ENCODE measurements around the gene GSK3B.

The GSK3B gene

DNA sequence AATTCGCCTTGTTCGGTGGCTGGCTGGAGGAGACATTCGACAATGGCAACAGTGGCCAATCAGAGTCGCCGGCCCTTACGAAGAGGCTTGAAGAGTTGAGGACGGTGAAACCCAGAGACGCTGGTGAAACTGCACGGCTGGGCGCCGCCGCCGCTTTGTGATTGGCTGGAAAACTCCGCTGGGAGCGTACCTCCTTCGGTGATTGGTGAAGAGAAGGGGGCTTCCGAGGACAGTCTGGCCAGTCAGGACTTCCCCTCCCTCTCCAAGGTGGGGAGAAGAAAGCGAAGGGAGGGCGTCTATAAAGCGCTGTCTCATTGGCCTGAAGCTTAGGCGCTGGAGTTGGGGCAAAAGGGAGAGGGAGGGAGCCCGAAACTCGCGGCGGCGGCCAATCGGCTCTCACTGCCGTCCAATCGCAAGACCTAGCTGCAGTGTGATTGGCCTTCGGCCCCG is 554 bp upstream of the GSK3B start:
- Histone ChIP-seq H3K4me1 (ENCODE audit: control insufficient read depth, insufficient read depth, low read length) (peaks cover 13% of the 10 kb centered on the region), H3K9me3 (ENCODE audit: control insufficient read depth, low read length) (no peaks in the 10 kb centered on the region), H3K4me3 (ENCODE audit: low read length) (peak overlapping the region; percentile 65), H3K9ac (ENCODE audit: low read length) (peak overlapping the region; percentile 97), H3K36me3 (ENCODE audit: control insufficient read depth, insufficient read depth, low read length) (no peaks in the 10 kb centered on the region), H3K27me3 (ENCODE audit: control insufficient read depth, insufficient read depth, low read length) (no peaks in the 10 kb centered on the region)

GRCh38 chr3:120093119-120093910 is 932 bp downstream of the GSK3B start:
- H3K9me3 ChIP-seq (ENCODE audit: control insufficient read depth, low read length), result no peaks in the 10 kb centered on the region
- H3K4me3 ChIP-seq (ENCODE audit: low read length), result peak overlapping the region; percentile 60
- peaks cover 5% of the 10 kb centered on the region for H3K4me1 ChIP-seq (ENCODE audit: control insufficient read depth, insufficient read depth, low read length)

GRCh38 chr3:120092474-120092873 is 1.8 kb downstream of the GSK3B start:
- no peaks in the 10 kb centered on the region for H3K27me3 ChIP-seq (ENCODE audit: control insufficient read depth, insufficient read depth, low read length)
- H3K9ac ChIP-seq (ENCODE audit: low read length), result peak overlapping the region; percentile 85
- H3K36me3 ChIP-seq (ENCODE audit: control insufficient read depth, insufficient read depth, low read length), result no peaks in the 10 kb centered on the region
- H3K4me3 ChIP-seq (ENCODE audit: low read length), result peak overlapping the region; percentile 60
- peaks cover 5% of the 10 kb centered on the region for H3K4me1 ChIP-seq (ENCODE audit: control insufficient read depth, insufficient read depth, low read length)
- no peaks in the 10 kb centered on the region for H3K9me3 ChIP-seq (ENCODE audit: control insufficient read depth, low read length)

More at GRCh38 chr3:120093119-120093910, 932 bp downstream of the GSK3B start:
- Histone ChIP-seq H3K9ac (ENCODE audit: low read length) (peak overlapping the region; percentile 85), H3K36me3 (ENCODE audit: control insufficient read depth, insufficient read depth, low read length) (no peaks in the 10 kb centered on the region), H3K27me3 (ENCODE audit: control insufficient read depth, insufficient read depth, low read length) (no peaks in the 10 kb centered on the region)

DNA sequence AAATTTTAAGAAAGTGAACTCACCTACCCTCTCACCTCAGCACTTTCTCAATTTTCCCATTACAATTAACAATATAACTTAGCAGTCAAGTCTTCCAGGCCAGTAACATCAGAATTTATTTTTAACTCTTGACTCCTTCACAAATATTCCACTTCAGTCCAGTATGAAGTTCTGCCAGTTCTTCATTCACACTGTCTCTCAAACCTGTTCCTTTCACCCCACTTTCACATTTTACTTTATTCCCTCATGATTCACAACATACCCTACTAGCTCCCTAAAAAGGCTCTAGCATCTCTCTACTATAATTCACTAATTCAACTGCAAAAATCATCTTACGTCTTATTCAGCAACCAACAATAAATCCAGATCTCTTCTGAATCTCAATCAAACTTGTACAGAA is 3.8 kb downstream of the GSK3B start:
- Histone ChIP-seq H3K27me3 (ENCODE audit: control insufficient read depth, insufficient read depth, low read length) (no peaks in the 10 kb centered on the region), H3K9me3 (ENCODE audit: control insufficient read depth, low read length) (no peaks in the 10 kb centered on the region), H3K9ac (ENCODE audit: low read length) (no peak overlapping the region), H3K36me3 (ENCODE audit: control insufficient read depth, insufficient read depth, low read length) (no peaks in the 10 kb centered on the region), H3K4me3 (ENCODE audit: low read length) (no peak overlapping the region), H3K4me1 (ENCODE audit: control insufficient read depth, insufficient read depth, low read length) (peaks cover 4% of the 10 kb centered on the region)

GRCh38 chr3:120089089-120089488 is 5.2 kb downstream of the GSK3B start:
- no peak overlapping the region for H3K9ac ChIP-seq (ENCODE audit: low read length)
- H3K36me3 ChIP-seq (ENCODE audit: control insufficient read depth, insufficient read depth, low read length), result no peaks in the 10 kb centered on the region
- peaks cover 4% of the 10 kb centered on the region for H3K4me1 ChIP-seq (ENCODE audit: control insufficient read depth, insufficient read depth, low read length)
- H3K9me3 ChIP-seq (ENCODE audit: control insufficient read depth, low read length), result no peaks in the 10 kb centered on the region
- H3K27me3 ChIP-seq (ENCODE audit: control insufficient read depth, insufficient read depth, low read length), result no peaks in the 10 kb centered on the region
- no peak overlapping the region for H3K4me3 ChIP-seq (ENCODE audit: low read length)

GRCh38 chr3:120088622-120089021 is 5.6 kb downstream of the GSK3B start:
- no peak overlapping the region for H3K9ac ChIP-seq (ENCODE audit: low read length)

DNA sequence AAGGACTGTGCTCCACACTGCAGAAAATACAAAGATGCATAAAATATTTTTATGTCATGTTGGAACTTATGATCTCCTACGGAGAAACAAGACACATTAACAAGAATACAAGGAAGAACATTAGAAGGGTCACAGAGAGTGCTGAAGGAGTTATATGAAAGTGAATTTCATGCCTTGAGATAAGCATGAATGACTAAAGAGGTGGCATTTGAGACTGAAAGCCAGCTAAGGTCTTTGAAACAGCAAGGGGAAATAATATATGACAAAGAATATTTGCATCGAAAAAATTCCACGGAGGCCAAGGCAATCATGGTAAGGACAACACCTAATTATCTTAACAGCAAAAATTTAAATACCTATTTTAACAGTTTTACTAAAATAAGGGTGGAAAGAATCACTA is 12.5 kb downstream of the GSK3B start:
- Histone ChIP-seq H3K9ac (ENCODE audit: low read length) (no peak overlapping the region), H3K9me3 (ENCODE audit: control insufficient read depth, low read length) (no peaks in the 10 kb centered on the region), H3K36me3 (ENCODE audit: control insufficient read depth, insufficient read depth, low read length) (no peaks in the 10 kb centered on the region), H3K27me3 (ENCODE audit: control insufficient read depth, insufficient read depth, low read length) (no peaks in the 10 kb centered on the region), H3K4me3 (ENCODE audit: low read length) (no peak overlapping the region), H3K4me1 (ENCODE audit: control insufficient read depth, insufficient read depth, low read length) (peaks cover 4% of the 10 kb centered on the region)

More at GRCh38 chr3:120088622-120089021, 5.6 kb downstream of the GSK3B start:
- H3K4me1 ChIP-seq (ENCODE audit: control insufficient read depth, insufficient read depth, low read length), result peaks cover 4% of the 10 kb centered on the region
- H3K27me3 ChIP-seq (ENCODE audit: control insufficient read depth, insufficient read depth, low read length), result no peaks in the 10 kb centered on the region
- H3K36me3 ChIP-seq (ENCODE audit: control insufficient read depth, insufficient read depth, low read length), result no peaks in the 10 kb centered on the region
- no peak overlapping the region for H3K4me3 ChIP-seq (ENCODE audit: low read length)
- no peaks in the 10 kb centered on the region for H3K9me3 ChIP-seq (ENCODE audit: control insufficient read depth, low read length)

DNA sequence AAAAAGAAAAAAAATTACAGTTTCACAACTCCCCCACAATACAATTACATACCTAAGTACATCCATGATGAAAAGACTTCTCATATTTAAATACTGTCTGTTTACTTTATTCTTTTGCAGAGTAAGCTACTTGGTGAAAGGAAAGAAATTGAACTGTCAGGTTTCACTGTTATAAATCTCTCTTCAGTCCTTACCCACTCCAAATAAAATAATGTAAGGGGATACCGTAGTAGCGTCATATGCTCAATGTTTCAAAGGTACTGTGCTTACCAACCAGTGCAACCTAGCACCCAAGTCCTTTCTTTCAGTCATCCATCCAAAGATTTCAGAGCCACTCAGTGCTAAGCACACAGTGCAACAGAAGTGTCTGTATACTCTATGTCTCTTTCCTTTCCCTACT is 13.4 kb downstream of the GSK3B start:
- Histone ChIP-seq H3K27me3 (ENCODE audit: control insufficient read depth, insufficient read depth, low read length) (no peaks in the 10 kb centered on the region), H3K4me1 (ENCODE audit: control insufficient read depth, insufficient read depth, low read length) (no peaks in the 10 kb centered on the region), H3K9me3 (ENCODE audit: control insufficient read depth, low read length) (no peaks in the 10 kb centered on the region), H3K4me3 (ENCODE audit: low read length) (no peak overlapping the region), H3K36me3 (ENCODE audit: control insufficient read depth, insufficient read depth, low read length) (no peaks in the 10 kb centered on the region), H3K9ac (ENCODE audit: low read length) (no peak overlapping the region)

DNA sequence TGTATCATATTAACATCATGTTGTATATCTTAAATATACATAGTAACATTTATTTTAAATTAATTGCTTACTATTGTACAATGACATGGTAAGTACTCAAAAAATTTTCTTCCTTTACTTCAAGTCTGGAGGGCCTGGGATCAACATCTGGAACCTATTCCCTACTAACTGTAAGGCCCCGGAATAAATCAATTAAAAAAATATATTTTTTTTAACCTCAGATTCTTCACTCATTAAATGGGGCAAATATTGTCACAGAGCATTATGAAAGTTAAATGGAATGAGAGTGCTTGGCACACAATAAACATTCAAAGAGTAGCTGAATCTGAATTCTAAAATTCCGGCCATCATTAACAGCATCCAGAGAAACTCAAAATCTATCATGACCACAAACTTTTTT is 16.5 kb downstream of the GSK3B start:
- Histone ChIP-seq H3K4me1 (ENCODE audit: control insufficient read depth, insufficient read depth, low read length) (no peaks in the 10 kb centered on the region), H3K9me3 (ENCODE audit: control insufficient read depth, low read length) (no peaks in the 10 kb centered on the region), H3K9ac (ENCODE audit: low read length) (no peak overlapping the region), H3K27me3 (ENCODE audit: control insufficient read depth, insufficient read depth, low read length) (no peaks in the 10 kb centered on the region), H3K36me3 (ENCODE audit: control insufficient read depth, insufficient read depth, low read length) (no peaks in the 10 kb centered on the region), H3K4me3 (ENCODE audit: low read length) (no peak overlapping the region)

DNA sequence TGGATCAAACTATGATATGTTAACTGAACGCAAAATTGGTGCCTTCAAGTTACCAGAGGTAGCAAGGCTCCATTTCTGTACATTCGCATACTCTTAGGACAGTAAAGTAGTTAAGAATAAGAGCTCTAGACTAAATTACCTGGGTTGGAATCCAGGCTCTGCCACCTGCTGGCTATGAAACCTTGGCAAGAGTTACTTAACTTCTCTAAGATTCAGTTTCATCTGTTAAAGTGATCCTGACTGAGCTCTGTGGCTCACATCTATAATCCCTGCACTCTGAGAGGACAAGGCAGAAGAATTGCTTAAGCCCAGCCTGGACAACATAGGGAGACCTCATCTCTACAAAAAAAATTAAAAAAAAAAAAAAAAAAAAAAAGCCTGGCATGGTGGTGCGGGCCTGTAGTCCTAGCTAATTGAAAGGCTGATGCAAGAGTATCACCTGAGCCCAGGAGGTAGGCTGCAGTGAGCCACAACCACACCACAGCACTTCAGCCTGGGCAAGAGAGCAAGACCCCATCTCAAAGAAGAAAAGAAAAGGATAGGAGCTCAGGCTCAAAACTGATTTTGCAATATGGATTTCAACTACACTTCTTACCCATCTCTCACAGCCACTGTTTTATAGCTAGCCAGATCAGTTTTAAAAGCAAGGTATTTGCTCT is 21.3 kb downstream of the GSK3B start:
- Histone ChIP-seq H3K9ac (ENCODE audit: low read length) (no peak overlapping the region), H3K4me3 (ENCODE audit: low read length) (no peak overlapping the region), H3K9me3 (ENCODE audit: control insufficient read depth, low read length) (no peaks in the 10 kb centered on the region), H3K36me3 (ENCODE audit: control insufficient read depth, insufficient read depth, low read length) (no peaks in the 10 kb centered on the region), H3K4me1 (ENCODE audit: control insufficient read depth, insufficient read depth, low read length) (no peaks in the 10 kb centered on the region), H3K27me3 (ENCODE audit: control insufficient read depth, insufficient read depth, low read length) (no peaks in the 10 kb centered on the region)

DNA sequence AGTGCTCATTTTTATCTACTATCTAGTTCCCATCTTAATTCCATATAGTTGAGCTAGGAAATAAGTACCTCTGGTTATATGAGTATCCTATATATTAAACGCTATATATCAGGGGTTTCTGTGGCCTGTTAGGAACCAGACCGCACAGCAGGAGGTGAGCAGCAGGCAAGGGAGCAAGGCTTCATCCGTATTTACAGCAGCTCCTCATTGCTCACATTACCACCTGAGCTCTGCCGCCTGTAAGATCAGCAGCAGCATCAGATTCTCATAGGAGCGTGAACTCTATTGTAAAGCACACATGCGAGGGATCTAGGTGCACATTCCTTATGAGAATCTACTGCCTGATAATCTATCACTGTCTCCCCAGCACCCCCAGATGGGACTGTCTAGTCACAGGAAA is 23.0 kb downstream of the GSK3B start:
- H3K4me1 ChIP-seq (ENCODE audit: control insufficient read depth, insufficient read depth, low read length), result no peaks in the 10 kb centered on the region
- H3K36me3 ChIP-seq (ENCODE audit: control insufficient read depth, insufficient read depth, low read length), result no peaks in the 10 kb centered on the region
- no peaks in the 10 kb centered on the region for H3K9me3 ChIP-seq (ENCODE audit: control insufficient read depth, low read length)
- no peak overlapping the region for H3K4me3 ChIP-seq (ENCODE audit: low read length)
- no peaks in the 10 kb centered on the region for H3K27me3 ChIP-seq (ENCODE audit: control insufficient read depth, insufficient read depth, low read length)
- no peak overlapping the region for H3K9ac ChIP-seq (ENCODE audit: low read length)

DNA sequence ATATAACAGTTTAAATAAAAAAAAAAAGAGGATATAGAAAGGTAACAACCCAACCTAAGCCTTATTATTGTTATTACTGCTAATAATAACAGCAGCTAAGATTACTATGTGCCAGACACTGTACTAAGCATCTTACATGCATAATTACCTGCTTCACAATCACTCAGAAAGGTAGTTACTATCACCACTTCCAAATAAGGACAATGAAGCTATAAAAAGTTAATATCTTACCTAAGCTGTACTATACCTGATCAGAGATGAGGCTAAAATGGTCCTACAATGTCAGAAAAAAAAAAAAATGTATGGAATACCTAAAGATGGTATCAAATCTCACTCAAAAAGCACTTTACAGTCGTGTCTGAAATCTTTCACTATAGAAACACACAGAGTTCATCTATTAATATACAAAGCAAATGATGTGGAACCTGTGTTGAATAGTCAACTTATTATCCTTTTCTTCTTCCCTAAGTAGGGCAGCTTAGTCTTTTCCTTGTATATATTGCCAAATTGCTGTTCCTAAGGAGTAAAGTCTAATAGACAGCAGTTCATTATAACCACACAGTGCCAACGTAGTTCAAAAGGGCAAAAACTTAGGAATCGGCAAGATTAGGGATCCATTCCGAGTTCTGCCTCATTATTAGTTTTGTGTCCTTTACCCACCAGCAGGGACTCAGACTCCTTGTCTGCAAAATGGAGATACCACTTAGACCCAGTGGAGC is 23.8 kb downstream of the GSK3B start:
- no peaks in the 10 kb centered on the region for H3K4me1 ChIP-seq (ENCODE audit: control insufficient read depth, insufficient read depth, low read length)
- H3K9ac ChIP-seq (ENCODE audit: low read length), result no peak overlapping the region

More for the DNA sequence above, 23.8 kb downstream of the GSK3B start:
- H3K27me3 ChIP-seq (ENCODE audit: control insufficient read depth, insufficient read depth, low read length), result no peaks in the 10 kb centered on the region
- no peak overlapping the region for H3K4me3 ChIP-seq (ENCODE audit: low read length)
- no peaks in the 10 kb centered on the region for H3K36me3 ChIP-seq (ENCODE audit: control insufficient read depth, insufficient read depth, low read length)
- H3K9me3 ChIP-seq (ENCODE audit: control insufficient read depth, low read length), result no peaks in the 10 kb centered on the region
